Dermis lymphatic vessel endothelial cell (primary cell): Measurements from ENCODE around the gene DMRTB1. TPM values are rescaled to one million over a fixed set of nuclear protein-coding genes. Genes with fewer than 3 reads are reported as not detected.

Source experiments
- total RNA-seq: library from RNA; depleted of rRNA; stranded (reverse); fragments of >200 nt; gene quantifications from 2 replicates; pipeline ENCODE4 v1.2.1, GENCODE V29; 2014

DMRTB1 gene
- not detected in 2 replicates for total RNA-seq

DNA sequence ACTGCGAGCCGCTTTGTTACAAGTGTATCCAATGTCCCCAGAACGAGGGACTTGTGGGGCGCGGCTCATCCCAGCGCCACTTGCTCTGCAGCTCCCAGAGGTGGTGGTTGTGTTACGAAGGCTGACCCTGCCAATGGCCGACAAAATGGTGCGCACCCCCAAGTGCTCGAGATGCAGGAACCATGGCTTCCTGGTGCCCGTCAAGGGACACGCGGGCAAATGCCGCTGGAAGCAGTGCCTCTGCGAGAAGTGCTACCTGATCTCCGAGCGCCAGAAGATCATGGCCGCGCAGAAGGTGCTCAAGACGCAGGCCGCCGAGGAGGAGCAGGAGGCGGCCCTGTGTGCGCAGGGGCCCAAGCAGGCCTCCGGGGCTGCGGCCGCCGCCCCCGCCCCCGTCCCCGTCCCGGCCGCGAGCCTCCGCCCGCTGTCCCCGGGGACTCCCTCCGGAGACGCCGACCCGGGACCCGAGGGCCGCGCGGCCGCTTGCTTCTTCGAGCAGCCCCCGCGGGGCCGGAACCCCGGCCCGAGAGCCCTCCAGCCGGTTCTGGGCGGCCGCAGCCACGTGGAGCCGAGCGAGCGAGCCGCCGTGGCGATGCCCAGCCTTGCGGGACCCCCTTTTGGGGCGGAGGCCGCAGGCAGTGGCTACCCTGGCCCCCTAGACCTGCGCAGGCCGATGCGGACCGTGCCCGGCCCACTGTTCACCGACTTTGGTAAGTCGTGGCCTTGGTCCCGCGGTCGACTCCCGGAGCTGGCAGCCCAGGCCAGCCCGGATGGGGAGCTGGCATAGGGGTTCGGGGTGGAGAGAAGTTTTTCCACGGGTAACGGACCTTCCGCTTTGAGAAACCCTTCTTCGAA, at the start of gene DMRTB1:
Gene DMRTB1, plus strand, starts transcription at position 79 of the 855 bp plus-strand sequence. Its CDS starts 55 bp downstream, at position 134.

Other genes with a start within 250 kb of the DMRTB1 start
- 41.8 and 50.8 TPM in 2 replicates for gene CZIB, start 238.8 kb upstream of the DMRTB1 start, total RNA-seq
- gene MAGOH, start 220.9 kb upstream of the DMRTB1 start, total RNA-seq, result 44.9 and 48.6 TPM in 2 replicates
- gene LRP8, start 131.3 kb upstream of the DMRTB1 start, total RNA-seq, result 7.7 and 7.9 TPM in 2 replicates